GM12892 (cell line): ENCODE data around the gene AOPEP.

Experiments
- DNase-seq: peaks from one replicate; pipeline ENCODE4 v3.0.0; 2011; ENCODE audit not compliant: insufficient read length
- FAIRE-seq: peaks from 2 replicates; lab custom pipeline; 2011; peaks lifted over from hg19 to GRCh38; lab: Jason Lieb, UNC
- POLR2A ChIP-seq: IDR thresholded peaks from 2 replicates; pipeline ENCODE4 v1.6.1; 2011; ENCODE audit warnings: low read depth, low read length, control low read depth
- POLR2AphosphoS5 ChIP-seq: IDR thresholded peaks from 2 replicates; pipeline ENCODE4 v1.6.1; 2011; ENCODE audit warnings: low read depth, low read length, control low read depth
- TAF1 ChIP-seq: IDR thresholded peaks from 2 replicates; pipeline ENCODE4 v1.6.1; 2011; ENCODE audit warnings: low read depth, mild to moderate bottlenecking, control low read depth, low read length, borderline replicate concordance

Gene AOPEP

DNA sequence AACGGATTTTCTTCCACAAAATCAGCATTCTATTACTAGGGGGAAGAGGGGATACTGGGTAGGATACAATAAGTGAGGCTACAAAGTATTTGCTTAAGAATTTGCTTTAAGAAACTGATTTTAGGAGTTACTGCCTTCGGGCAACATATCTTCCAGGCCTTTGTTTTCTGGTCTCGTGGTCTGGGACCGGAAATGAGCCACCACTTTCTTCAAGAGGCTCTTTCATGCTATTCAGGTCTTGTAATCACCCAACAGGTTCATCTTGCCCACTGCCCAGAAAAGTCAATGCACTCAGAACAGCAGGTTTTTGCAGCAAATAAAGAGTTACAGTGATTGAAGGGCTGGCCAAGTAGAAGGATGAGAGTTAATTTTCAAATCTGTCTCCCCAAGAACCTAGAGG, 6.6 kb upstream of the AOPEP start:
- TF ChIP-seq TAF1, result no peak
- FAIRE-seq (no peak), DNase-seq (no peak)

DNA sequence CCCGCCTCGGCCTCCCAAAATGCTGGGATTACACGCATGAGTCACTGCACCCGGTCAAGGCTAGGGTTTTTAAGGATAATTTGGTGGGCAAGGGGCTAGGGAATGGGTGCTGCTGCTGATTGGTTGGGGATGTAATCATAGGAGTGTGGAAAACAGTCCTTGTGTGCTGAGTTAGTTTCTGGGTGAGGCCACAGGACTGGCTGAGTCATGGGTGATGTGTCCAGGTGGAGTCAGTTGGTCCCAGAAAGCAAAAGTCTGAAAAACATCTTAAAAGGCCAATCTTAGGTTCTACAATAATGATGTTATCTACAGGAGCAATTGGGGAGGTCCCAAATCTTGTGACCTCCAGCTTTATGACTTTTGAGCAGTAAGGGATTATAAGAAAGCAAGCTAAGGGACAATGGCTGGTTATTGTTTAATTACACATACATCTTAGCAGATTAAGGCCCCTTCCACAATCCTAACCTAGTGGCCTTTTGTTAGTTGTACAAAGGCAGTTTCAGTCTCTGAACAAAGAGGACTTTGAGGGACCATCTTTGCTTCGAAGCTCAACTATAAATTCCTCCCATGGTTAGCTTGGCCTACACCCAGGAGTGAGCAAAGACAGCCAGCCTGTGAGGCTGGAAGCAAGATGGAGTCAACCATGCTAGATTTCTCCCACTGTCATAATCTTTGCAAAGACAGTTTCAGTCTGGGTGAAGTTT, 5.5 kb upstream of the AOPEP start:
- TF ChIP-seq POLR2AphosphoS5 (no peak), POLR2A (no peak), TAF1 (no peak)
- no peak for DNase-seq

DNA sequence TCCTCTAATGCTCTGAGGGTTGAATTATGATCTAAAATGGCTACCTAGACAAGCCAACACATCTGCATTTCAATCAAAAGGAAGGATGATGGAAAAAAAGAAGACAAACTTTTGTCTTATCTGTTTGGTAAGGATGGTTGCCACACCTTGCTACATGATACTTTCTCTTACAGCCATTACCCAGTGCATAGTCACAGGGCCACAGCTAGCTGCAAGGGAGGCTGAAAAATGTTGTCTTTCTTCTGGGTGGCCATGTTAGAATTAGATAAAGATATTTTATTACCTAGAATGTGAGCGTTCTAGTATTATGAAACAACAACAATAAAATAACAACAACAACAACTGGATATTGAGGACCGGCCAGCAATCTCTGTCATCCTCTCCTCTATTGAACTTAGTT, 4.7 kb upstream of the AOPEP start:
- FAIRE-seq, result no peak
- no peak for DNase-seq
- TF ChIP-seq TAF1 (no peak), POLR2A (no peak), POLR2AphosphoS5 (no peak)

More for the DNA sequence above, 5.5 kb upstream of the AOPEP start:
- FAIRE-seq, result no peak

DNA sequence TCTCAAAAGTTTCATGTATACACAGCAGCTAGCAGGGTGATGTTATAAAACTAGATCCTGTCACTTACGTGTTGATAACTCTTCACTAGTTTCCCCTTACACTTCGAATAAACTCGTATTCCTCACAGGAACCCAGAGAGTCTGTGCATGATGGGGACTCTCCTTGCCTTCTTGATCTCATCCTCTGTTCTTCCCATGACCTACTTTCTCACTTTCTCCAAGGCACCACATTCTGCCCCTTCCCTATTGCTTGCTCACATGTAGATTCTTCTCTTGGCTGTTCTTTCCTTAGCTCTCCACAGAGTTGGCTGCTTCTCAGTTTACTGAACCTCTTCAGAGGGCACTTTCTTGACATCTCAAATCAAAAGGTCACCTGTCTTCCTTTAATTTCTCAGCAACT, 1.2 kb upstream of the AOPEP start:
- TF ChIP-seq POLR2A, result no peak
- TF ChIP-seq TAF1, result no peak
- TF ChIP-seq POLR2AphosphoS5, result no peak
- FAIRE-seq (no peak), DNase-seq (no peak)

DNA sequence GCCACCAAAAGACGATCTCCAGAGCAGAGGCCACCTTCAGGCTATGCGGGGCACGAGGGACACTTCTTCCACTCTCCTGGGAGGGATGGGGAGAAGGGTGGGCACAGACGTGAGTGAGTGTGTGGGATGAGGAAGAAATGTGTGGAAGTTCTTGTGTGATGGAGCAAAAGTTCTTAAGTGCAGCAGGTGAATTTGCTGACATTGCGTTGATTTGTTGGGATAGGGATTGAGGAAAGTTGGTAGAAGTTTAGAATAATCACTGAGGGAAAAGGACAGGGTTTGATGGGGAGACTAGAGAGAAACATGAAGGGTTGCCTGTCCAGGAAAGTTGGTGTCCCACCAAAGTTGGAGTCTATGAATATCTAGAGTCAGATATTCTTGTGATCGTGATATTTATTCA, 2.2 kb downstream of the AOPEP start:
- FAIRE-seq (no peak), DNase-seq (no peak)
- TF ChIP-seq POLR2AphosphoS5, result no peak
- TF ChIP-seq TAF1, result no peak
- TF ChIP-seq POLR2A, result no peak

DNA sequence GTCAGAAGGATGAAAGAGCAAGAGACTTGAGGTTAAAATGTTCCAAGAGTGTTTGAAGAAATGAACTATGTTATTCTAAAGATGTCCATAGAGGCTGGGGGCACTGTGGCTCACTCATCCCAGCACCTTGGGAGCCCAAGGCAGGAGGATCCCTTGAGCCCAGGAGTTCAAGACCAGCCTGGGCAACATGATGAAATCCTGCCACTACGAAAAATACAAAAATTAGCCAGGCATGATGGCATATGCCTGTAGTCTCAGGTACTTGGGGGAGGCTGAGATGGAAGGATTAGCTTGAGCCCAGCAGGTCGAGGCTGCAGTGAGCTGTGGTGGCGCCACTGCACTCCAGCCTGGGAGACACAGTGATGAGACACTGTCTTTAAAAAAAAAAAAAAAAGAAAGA, 2.7 kb downstream of the AOPEP start:
- FAIRE-seq (no peak), DNase-seq (no peak)
- TF ChIP-seq POLR2A (no peak), POLR2AphosphoS5 (no peak), TAF1 (no peak)

DNA sequence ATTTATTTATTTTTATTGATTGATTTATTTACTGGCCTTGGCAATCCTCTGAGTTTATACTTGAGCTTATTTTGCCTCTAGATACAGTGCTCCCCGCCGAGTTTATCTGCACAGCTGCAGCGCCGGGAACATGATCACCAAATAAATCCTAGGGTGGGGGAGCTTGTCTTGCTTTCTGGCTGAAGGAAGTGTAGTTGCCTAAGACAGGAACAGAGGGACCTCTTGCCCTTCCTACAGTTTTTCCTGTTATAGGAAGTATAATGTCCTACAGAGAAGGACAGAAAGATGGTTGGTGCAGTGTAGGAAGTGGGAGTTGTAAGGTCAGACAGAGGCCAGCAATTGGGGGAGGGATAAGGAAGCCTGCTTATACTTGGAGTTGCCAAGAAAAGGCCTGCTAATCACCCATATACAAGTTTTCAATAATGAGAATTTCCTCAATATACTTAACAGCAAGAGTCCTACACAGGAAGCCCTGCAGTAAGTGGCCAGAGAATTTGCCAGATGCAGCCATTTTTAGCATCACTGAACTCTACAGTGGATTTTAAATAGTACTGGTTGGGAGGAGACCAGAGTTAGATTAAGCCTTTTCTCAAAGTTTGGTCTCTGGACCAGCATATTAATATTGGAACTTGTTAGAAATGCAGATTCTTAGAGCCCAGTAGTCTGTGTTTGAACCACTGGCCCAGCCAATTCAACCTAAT, 7.7 kb downstream of the AOPEP start:
- TF ChIP-seq POLR2AphosphoS5 (no peak), TAF1 (no peak), POLR2A (no peak)
- FAIRE-seq, result no peak
- no peak for DNase-seq

DNA sequence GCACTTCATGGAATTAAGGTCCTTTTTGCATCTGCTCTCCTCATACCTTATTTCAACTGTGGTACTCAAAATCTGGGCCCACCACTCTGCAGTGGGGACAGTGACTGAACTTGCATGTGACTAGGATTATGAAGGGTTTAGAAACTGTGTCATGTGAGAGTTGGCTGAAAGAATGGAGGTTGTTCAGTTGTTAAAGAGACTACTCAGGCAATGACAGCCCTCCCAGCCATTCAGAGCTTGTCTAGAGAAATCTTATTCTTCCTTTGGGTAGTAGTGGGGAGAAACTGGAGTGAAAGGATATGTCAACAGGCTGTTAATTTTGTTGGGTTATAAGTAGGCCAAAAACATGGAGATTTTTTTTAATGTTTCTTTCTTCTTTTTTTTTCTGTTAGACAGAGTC, 10.3 kb downstream of the AOPEP start:
- TF ChIP-seq POLR2AphosphoS5 (no peak), POLR2A (no peak), TAF1 (no peak)
- FAIRE-seq, result no peak
- DNase-seq, result no peak

DNA sequence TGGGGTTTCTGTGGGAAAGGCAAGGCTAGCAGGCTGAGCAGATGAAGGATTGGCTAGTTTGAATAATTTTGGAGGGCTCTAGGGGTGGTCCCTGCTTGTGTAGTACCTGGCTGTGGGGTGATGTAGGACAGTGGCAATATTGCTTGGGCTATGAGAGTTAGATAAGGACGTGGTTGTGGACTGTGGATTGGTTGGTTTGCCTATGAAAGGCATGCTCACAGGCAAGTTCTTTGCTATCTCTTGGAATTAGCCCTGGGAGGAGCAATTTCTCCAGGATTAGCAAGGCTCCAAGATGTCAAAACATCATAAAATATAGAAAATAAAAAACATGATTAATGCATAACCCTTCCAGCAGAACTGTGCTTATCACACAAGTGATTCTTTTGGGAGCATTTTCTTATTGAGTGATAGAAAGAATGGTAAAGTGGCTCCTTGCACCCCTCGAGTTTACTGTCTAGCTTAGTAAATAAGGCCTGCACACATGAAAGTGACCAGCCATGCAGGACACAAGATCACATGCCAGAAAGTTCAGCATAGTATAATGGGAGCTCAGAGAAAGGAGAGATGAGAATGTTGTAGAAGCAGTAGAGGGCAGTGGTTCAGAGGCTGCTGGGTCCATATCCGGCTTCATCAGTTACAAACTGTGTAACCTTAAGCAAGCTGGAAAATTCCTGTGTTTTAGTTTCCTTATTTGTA, 13.8 kb downstream of the AOPEP start:
- FAIRE-seq, result no peak
- DNase-seq, result no peak
- TF ChIP-seq POLR2AphosphoS5 (no peak), POLR2A (no peak), TAF1 (no peak)

DNA sequence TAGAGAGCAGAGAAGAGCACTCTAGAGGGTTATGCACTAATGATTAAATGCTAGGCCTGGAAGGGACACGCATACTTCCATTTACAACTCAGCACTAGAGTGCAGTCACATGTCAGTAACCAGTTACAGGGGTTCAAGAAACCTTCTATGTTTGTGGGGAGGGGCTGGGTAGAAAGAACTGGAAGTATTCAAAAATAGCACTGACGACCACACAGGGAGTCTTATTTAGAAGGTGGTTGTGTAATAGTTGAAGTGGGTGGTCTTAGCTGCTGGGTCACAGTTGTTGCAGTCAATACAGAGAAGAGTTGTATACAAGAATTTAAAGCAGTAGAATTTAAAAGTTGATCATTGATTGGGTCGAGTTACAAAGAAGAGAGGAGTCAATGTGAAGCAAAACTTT, 15.4 kb downstream of the AOPEP start:
- no peak for TF ChIP-seq TAF1
- no peak for TF ChIP-seq POLR2AphosphoS5
- TF ChIP-seq POLR2A, result no peak
- FAIRE-seq (no peak), DNase-seq (no peak)

DNA sequence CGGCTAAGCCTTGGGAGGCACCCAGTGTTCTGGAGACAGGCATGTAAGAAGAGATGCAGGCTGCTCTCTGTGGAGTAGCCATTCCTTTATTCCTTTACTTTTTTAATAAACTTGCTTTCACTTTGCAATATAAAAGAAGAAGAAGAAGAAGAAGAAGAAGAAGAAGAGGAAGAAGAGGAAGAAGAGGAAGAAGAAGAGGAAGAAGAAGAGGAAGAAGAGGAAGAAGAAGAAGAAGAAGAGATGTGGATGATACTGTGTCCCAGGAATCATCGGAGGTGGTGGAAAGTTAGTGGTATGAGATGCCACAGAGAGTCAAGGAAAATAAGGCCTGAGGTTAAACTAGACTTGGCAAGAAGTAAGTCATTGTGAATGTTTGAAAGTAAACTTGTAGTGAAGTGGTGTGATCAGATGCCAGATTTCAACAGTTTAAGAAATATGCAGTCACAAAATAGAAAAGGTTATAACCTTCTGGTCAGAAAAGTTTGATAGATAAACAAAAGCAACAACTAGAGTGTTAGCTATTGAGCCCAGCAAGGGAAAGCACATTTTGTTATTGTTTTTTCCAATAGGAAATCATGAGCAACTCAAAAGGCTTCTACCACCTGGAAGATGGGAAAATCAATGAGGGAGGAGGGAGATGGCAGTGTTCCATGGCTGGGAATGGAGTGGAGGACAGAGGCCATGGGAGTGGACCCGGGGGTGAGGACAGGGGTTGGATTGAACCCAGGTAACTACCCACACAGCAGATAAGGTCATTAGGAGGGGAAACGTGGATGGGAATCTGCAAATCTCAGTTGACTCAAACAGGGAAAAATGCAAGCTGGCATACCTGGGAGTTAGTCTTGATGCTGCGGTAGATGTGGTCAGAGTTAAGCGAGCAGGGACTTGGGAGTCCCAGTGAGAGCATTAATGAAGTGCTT, 16.8 kb downstream of the AOPEP start:
- no peak for DNase-seq
- TF ChIP-seq POLR2A (no peak), TAF1 (no peak), POLR2AphosphoS5 (no peak)
- FAIRE-seq, result no peak
